SK-N-SH (cell line): ENCODE data around the gene PRG2. TPM values are rescaled to one million over a fixed set of nuclear protein-coding genes. Genes with fewer than 3 reads are reported as not detected.

Experiments
- CTCF ChIA-PET: fragments of 300-600, 350-600 bp; formaldehyde crosslinking; extraction: SDS; loops from one replicate; lab custom pipeline; 2021; lab: Yijun Ruan, JAX
- POLR2A ChIA-PET: fragments of 350-600 bp; sonication (Branson Sonifier 250); formaldehyde crosslinking; extraction: SDS; loops from one replicate; lab custom pipeline; 2020; ENCODE audit warnings: antibody characterized with exemption, inconsistent platforms; lab: Yijun Ruan, JAX
- DNase-seq: peaks from one replicate; pipeline ENCODE4 v3.0.0; 2012
- H2AFZ ChIP-seq: fragments of 200-600 bp; sonication (generic); 2 replicates; pipeline ENCODE4 v1.8.1; 2016; ENCODE audit warnings: antibody characterized with exemption, mild to moderate bottlenecking, low read depth
- H3F3A ChIP-seq: fragments of 200-600 bp; sonication (generic); replicated peaks from 2 replicates; pipeline ENCODE3; 2016; ENCODE audit warnings: antibody characterized with exemption, mild to moderate bottlenecking; ENCODE audit not compliant: insufficient read depth
- H3K27ac ChIP-seq, 2 experiments: fragments of 200-500 bp in 1 of 2; fragments of 200-600 bp in 1 of 2; sonication (Bioruptor generic) in 1 of 2; sonication (generic), shearing (Covaris generic) in 1 of 2; 2 replicates each; pipeline versions ENCODE4 v1.5.1 to v1.6.1; 2014 to 2016; ENCODE audit warnings: low read depth in 2 of 2, inconsistent platforms in 1 of 2, low read length in 1 of 2, mild to moderate bottlenecking in 1 of 2, mixed read lengths in 1 of 2
- H3K27me3 ChIP-seq: fragments of 200-600 bp; sonication (generic), shearing (Covaris generic); 2 replicates; pipeline ENCODE4 v1.6.1; 2016; ENCODE audit warnings: mixed run types; ENCODE audit not compliant: insufficient read depth
- H3K36me3 ChIP-seq, 2 experiments: fragments of 200-500 bp in 1 of 2; fragments of 200-600 bp in 1 of 2; sonication (Bioruptor generic) in 1 of 2; sonication (generic) in 1 of 2; replicated peaks in 1 of 2; 2 replicates each; pipeline versions ENCODE3 to v1.5.1; 2014 to 2016; ENCODE audit warnings: low read length in 1 of 2, mild to moderate bottlenecking in 1 of 2; ENCODE audit not compliant: insufficient read depth in 2 of 2, control insufficient read depth in 1 of 2
- H3K4me1 ChIP-seq, 2 experiments: fragments of 200-500 bp in 1 of 2; fragments of 200-600 bp in 1 of 2; sonication (Bioruptor generic) in 1 of 2; sonication (generic), shearing (Covaris generic) in 1 of 2; 2 replicates each; pipeline versions ENCODE4 v1.5.1 to v1.6.1; 2014 to 2016; ENCODE audit warnings: low read depth in 1 of 2, low read length in 1 of 2, mixed run types in 1 of 2; ENCODE audit not compliant: insufficient read depth in 2 of 2, control insufficient read depth in 1 of 2
- H3K4me2 ChIP-seq: fragments of 200-600 bp; sonication (generic), shearing (Covaris generic); 2 replicates; pipeline ENCODE4 v1.6.1; 2017; ENCODE audit warnings: mixed run types
- H3K4me3 ChIP-seq, 2 experiments: fragments of 200-500 bp in 1 of 2; fragments of 200-600 bp in 1 of 2; sonication (Bioruptor generic) in 1 of 2; sonication (generic), shearing (Covaris generic) in 1 of 2; 2 replicates each; pipeline versions ENCODE4 v1.5.1 to v1.8.1; 2014 to 2016; ENCODE audit warnings: low read depth in 2 of 2, inconsistent platforms in 1 of 2, low read length in 1 of 2, mild to moderate bottlenecking in 1 of 2, mixed read lengths in 1 of 2, moderate library complexity in 1 of 2
- H3K79me2 ChIP-seq: fragments of 200-600 bp; sonication (generic); 2 replicates; pipeline ENCODE4 v1.8.1; 2017; ENCODE audit warnings: mild to moderate bottlenecking; ENCODE audit not compliant: insufficient read depth
- H3K9ac ChIP-seq: fragments of 200-600 bp; sonication (generic); 2 replicates; pipeline ENCODE4 v1.6.1; 2017; ENCODE audit warnings: mixed run types
- H3K9me2 ChIP-seq: fragments of 200-600 bp; sonication (generic); 2 replicates; pipeline ENCODE4 v1.6.1; 2017; ENCODE audit warnings: mixed run types
- H3K9me3 ChIP-seq: fragments of 200-600 bp; sonication (generic); 2 replicates; pipeline ENCODE4 v1.6.1; 2017; ENCODE audit warnings: mixed run types, mild to moderate bottlenecking, moderate library complexity
- H4K20me1 ChIP-seq: fragments of 200-600 bp; sonication (generic); 2 replicates; pipeline ENCODE4 v1.6.1; 2017; ENCODE audit warnings: mild to moderate bottlenecking, mixed run types; ENCODE audit not compliant: insufficient read depth
- ELF1 ChIP-seq: IDR thresholded peaks from 2 replicates; pipeline ENCODE4 v1.4.0; 2012
- EP300 ChIP-seq, 2 experiments: IDR thresholded peaks; 2 replicates each; pipeline versions ENCODE4 v1.4.0 to v1.6.1; 2012; ENCODE audit warnings: borderline replicate concordance in 1 of 2, low read depth in 1 of 2, low read length in 1 of 2
- FOSL2 ChIP-seq: IDR thresholded peaks from 2 replicates; pipeline ENCODE4 v1.4.0; 2012; ENCODE audit warnings: low read depth, mild to moderate bottlenecking, moderate library complexity, borderline replicate concordance
- GATA2 ChIP-seq: sonication (generic); formaldehyde crosslinking; IDR thresholded peaks from 2 replicates; pipeline ENCODE4 v1.5.0; 2020; ENCODE audit warnings: mild to moderate bottlenecking, missing genetic modification reagents
- IRF3 ChIP-seq: fragments of 150-350 bp; IDR thresholded peaks from 2 replicates; pipeline ENCODE4 v1.6.1; 2016; ENCODE audit warnings: mild to moderate bottlenecking, low read depth, low read length
- JUND ChIP-seq: IDR thresholded peaks from 2 replicates; pipeline ENCODE4 v1.4.0; 2012
- NRF1 ChIP-seq: IDR thresholded peaks from 2 replicates; pipeline ENCODE4 v1.6.1; 2012; ENCODE audit warnings: low read depth, mild to moderate bottlenecking, low read length
- RAD21 ChIP-seq: IDR thresholded peaks from 2 replicates; pipeline ENCODE4 v1.6.1; 2012; ENCODE audit warnings: mild to moderate bottlenecking, low read length
- RCOR1 ChIP-seq: fragments of 150-350 bp; IDR thresholded peaks from 2 replicates; pipeline ENCODE4 v1.6.1; 2017; ENCODE audit warnings: antibody characterized with exemption, low read length
- RFX5 ChIP-seq: IDR thresholded peaks from 2 replicates; pipeline ENCODE4 v1.6.1; 2012; ENCODE audit warnings: mild to moderate bottlenecking, improper control_type of control experiment, low read length
- RXRA ChIP-seq: IDR thresholded peaks from 2 replicates; pipeline ENCODE4 v1.4.0; 2012; ENCODE audit warnings: low read depth, mild to moderate bottlenecking, borderline replicate concordance
- TEAD4 ChIP-seq: IDR thresholded peaks from 2 replicates; pipeline ENCODE4 v1.4.0; 2012; ENCODE audit warnings: mild to moderate bottlenecking, borderline replicate concordance; ENCODE audit not compliant: insufficient read depth
- WGBS: methylation state at CpG from one replicate; pipeline ENCODE4 v1.1.6; 2017; ENCODE audit warnings: low lambda C conversion rate; 5-methylcytosine and 5-hydroxymethylcytosine counted together
- polyA plus RNA-seq, 3 experiments: library from polyadenylated mRNA; depleted of rRNA; stranded (reverse); fragments of >200 nt; gene quantifications; 2 replicates each; pipeline ENCODE4 v1.2.3, GENCODE V29; 2012
- TF ChIP-seq, protein P1 (sequence below): IDR thresholded peaks from 2 replicates; pipeline ENCODE4; 2012

The PRG2 gene
- polyA plus RNA-seq, 1 of the 3 experiments (the other 2 are of a cell fraction), result not detected

DNA sequence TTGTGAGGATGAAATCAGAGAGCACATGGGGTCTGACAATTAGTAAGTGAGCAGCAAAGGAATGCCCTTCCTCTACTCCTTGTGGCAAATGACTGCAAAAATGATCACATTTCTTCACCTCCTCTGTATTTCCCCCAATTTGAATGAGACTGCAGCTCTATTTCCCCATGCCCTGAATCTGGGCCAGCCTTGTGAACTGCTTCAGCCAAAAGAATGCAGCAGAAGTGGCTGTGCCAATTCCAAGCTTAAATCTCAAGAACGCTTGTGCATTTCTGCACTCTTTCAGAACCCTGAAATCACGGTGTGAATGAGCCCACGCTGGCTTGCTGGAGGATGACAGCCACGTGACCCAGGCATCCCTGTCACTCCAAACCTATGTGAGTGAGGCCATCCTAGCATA is 26.6 kb upstream of the PRG2 start:
- POLR2A ChIA-PET, result no interaction called here
- H3K27me3 ChIP-seq, result no peaks in the 10 kb centered on the region
- no peak overlapping the region for H3K9ac ChIP-seq
- no peaks in the 10 kb centered on the region for H3K9me2 ChIP-seq
- TF ChIP-seq GATA2 (CRISPR knock-in tag), result no peak
- TF ChIP-seq JUND, result no peak
- TF ChIP-seq EP300 (IDR thresholded peaks at IDR 0.05; ENCODE audit: borderline replicate concordance in 1 of 2, low read depth in 1 of 2, low read length in 1 of 2), result no peak
- TF ChIP-seq RFX5, result no peak
- TF ChIP-seq, protein P1, sequence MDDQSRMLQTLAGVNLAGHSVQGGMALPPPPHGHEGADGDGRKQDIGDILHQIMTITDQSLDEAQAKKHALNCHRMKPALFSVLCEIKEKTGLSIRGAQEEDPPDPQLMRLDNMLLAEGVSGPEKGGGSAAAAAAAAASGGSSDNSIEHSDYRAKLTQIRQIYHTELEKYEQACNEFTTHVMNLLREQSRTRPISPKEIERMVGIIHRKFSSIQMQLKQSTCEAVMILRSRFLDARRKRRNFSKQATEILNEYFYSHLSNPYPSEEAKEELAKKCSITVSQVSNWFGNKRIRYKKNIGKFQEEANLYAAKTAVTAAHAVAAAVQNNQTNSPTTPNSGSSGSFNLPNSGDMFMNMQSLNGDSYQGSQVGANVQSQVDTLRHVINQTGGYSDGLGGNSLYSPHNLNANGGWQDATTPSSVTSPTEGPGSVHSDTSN, result no peak
- TF ChIP-seq, all 33 proteins: peak for 0
- no peaks in the 10 kb centered on the region for H3K79me2 ChIP-seq
- no peak overlapping the region for H3K4me3 ChIP-seq
- no peaks in the 10 kb centered on the region for H4K20me1 ChIP-seq
- no peaks in the 10 kb centered on the region for H3K9me3 ChIP-seq
- no peak overlapping the region for H3K27ac ChIP-seq
- DNase-seq, result no peak
- H3F3A ChIP-seq, result no peaks in the 10 kb centered on the region
- CTCF ChIA-PET, result interaction anchor here (2.0 kb wide), 1 partner anchor 41 kb away, joined by 9 read pairs; no protein-coding TSS in a partner anchor
- no peak overlapping the region for H2AFZ ChIP-seq
- WGBS, result 76% methylated on average over 2 of the region's 4 CpGs
- H3K36me3 ChIP-seq, result no peaks in the 10 kb centered on the region
- H3K4me1 ChIP-seq, result no peaks in the 10 kb centered on the region
- no peak overlapping the region for H3K4me2 ChIP-seq

DNA sequence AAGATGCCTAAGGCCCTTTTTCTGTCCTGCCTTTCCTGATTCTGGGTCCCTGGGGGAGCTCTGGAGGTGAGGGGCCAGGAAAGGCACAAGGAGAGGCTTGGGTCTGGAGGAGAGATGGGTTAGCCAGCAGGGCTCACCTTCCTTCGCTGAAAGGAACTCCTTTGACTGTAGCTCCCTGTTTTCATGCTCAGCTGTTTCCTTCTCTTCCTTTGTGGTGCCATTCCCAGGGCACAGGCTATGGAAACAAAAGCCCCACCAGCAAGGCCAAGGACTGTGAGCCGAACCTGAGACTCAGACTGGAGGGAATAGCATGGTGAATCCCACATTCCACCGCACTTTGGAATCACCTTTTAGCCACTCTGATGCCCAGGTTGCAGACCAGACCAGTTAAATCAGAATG is 26.0 kb upstream of the PRG2 start:
- H3K9ac ChIP-seq, result no peak overlapping the region
- WGBS, result 78% methylated on average over 3 of the region's 3 CpGs
- H3K9me2 ChIP-seq, result no peaks in the 10 kb centered on the region
- H3K9me3 ChIP-seq, result no peaks in the 10 kb centered on the region
- no peak for DNase-seq
- H2AFZ ChIP-seq, result no peak overlapping the region
- ChIA-PET POLR2A (no interaction called here), CTCF (interaction anchor here (2.0 kb wide), 1 partner anchor 41 kb away, joined by 9 read pairs; no protein-coding TSS in a partner anchor)
- no peak overlapping the region for H3K4me2 ChIP-seq
- H3K27me3 ChIP-seq, result no peaks in the 10 kb centered on the region
- H3K4me3 ChIP-seq, result no peak overlapping the region
- no peaks in the 10 kb centered on the region for H3F3A ChIP-seq
- no peaks in the 10 kb centered on the region for H3K36me3 ChIP-seq
- no peaks in the 10 kb centered on the region for H3K4me1 ChIP-seq
- no peaks in the 10 kb centered on the region for H3K79me2 ChIP-seq
- no peak for TF ChIP-seq FOSL2
- TF ChIP-seq RXRA, result no peak
- no peak for TF ChIP-seq EP300 (IDR thresholded peaks at IDR 0.05; ENCODE audit: borderline replicate concordance in 1 of 2, low read depth in 1 of 2, low read length in 1 of 2)
- TF ChIP-seq RAD21, result no peak
- TF ChIP-seq ELF1, result no peak
- TF ChIP-seq IRF3, result no peak
- TF ChIP-seq TEAD4, result no peak
- no peak for TF ChIP-seq NRF1
- TF ChIP-seq GATA2 (CRISPR knock-in tag), result no peak
- no peak for TF ChIP-seq RCOR1
- H4K20me1 ChIP-seq, result no peaks in the 10 kb centered on the region
- no peak overlapping the region for H3K27ac ChIP-seq
